GM19397 (cell line): ENCODE measurements around the gene PCAT6.
A peak's percentile ranks its signal among the peaks of the same experiment; 100 is the strongest.
"Not testable (repeated sequence)": the region's sequence is repeated elsewhere in the genome, so short reads cannot be mapped to it uniquely, and the experiment has no call there.

ENCODE experiments used
- ATAC-seq: cut with Tn5 transposase; IDR thresholded peaks from one replicate; pipeline ENCODE4 v1.9.1; 2021; ENCODE audit warnings: mild to moderate bottlenecking, moderate library complexity; ENCODE audit not compliant: unreplicated experiment

Gene PCAT6

DNA sequence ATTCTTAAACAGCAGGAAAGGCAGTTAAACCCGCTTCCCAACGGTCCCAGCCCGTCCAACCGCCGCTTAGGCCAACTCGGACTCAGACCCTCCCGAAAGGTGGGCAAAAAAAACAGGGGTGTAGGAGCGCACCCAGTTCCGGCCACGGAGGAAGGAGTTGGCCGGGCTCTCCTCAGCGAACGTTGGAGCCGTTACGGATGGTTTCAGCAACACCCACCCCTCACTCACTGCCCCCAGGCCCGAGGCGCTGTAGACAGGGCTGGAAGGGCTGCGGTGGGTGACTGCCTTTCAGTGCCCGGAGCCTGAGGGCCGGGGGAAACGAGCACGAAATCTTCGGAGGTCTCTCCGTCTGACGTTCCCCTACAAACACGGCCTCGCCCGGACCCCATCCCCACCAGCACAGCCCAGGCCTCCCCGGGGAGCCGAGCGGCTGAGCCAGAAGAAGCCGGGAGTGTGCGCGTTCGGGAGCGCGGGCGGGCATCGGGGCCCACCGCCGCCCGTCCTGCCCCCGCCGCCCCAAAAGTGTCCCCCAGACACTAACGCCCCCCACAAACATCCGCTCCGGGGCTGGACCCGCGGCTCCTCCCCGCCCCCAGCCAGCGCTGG, 3.8 kb upstream of the PCAT6 start:
- no peak for ATAC-seq

DNA sequence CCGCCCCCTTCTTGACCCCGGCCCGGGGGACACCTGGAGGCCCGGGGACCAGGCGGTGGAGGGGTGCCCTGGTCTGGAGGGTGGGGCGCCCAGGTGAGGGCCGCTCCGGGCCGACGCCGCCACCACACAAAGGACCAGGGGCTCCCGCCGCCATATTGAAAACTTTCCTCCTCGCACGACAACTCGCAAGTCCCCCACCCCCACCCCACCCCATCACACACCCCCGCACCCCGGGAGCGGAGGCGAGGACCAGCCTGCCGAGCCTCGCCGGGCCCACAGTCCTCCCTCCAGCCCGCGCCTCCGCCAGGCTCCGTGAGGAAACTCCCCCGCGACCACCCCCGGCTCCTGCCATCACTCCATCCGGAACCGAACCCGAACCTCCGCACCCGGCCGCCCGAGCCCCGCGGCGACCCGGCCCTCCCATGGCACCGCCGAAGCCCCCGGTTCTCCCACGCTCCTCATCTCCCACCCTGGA, 3.3 kb upstream of the PCAT6 start:
- ATAC-seq, result no peak

DNA sequence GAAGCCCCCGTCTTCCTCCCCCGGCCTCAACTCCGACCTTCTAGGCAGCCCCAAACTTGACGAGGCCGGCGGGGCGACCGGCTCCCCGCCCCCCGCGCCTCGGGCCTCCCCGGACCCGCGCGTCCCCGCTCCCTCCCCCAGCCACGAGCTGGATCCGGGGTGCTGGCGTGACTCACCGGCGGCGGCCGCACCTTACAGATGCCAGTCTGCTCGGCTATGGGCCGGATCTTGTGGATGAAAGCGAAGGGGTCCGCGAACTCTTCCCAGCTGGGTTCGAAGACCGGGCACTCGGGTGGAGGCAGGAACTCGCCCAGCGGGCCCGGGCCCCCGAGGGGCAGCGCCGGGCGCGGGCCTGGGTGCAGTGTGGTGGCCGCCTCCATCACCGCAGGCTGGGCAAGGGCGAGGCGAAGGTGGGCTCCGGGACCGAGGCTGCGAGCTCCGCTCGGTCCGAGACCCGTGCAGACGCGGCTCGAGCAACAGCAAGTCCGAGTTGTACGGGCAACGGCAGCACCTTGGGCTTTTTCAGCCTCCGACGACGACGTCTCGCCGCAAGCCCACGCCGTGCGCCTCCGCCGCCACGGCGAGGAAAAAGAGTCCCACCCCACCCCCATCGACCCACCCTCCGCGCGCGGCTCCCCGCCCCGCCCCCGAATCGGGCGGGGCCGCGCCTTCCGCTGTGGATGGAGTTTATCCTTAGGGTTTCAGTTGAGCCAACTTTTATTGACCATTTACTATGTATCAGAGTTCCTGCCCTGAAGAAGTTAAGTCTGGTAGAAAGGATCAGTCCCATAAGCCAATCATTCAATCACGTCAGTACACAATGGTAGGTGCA, 2.6 kb upstream of the PCAT6 start, which contains the start of gene KDM5B:
KDM5B (minus strand) TSS at position 496 of the 832 bp plus-strand sequence; CDS start at position 380, 116 bp downstream.
- ATAC-seq, result no peak

DNA sequence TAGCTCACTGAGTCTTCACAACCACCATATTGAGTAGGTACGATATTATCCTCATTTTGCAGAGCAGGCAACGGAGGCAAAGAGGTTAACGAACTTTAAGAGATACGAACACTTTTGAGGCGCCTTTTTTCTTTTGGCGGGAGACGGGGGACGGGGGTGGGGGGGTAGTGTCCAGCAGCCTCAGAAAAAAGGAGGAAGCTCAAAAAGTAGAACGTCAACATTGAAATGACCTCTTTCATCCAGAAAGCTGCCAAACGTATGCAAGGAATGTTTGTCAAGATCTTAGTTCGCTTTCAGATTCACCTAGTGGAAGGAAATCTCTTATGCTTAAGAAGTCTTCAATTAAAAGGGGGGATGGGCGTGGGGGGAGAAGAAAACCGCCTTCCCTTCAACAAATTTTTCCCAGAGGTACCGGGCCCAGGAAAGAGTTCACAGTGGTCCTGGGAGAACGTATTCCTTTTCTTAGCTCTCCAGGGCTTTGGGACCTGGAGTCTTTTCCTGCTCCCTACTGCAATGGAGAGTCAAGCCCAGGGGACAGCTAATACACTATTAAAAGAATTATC, 1.1 kb upstream of the PCAT6 start:
- ATAC-seq, result no peak

DNA sequence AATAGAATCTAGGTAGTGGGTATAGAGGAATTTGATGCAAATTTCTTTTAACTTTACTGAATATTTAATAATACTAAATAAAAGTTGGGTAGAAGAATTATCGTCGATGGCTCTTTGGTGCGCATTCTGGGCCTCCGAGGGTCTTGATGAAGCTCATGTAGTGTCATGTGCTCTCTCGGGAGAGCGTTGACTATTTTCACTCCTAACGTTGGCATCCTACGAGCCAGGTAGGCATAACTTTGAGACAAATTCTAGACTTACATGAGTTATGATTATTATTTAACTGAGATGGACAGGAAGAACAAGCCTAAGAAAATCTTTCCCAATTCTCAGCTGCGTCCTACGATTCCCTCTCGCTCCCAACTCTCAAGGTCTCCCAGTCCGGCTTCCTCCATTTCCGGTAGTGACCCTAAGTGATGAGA, 550 bp upstream of the PCAT6 start:
- no peak for ATAC-seq

DNA sequence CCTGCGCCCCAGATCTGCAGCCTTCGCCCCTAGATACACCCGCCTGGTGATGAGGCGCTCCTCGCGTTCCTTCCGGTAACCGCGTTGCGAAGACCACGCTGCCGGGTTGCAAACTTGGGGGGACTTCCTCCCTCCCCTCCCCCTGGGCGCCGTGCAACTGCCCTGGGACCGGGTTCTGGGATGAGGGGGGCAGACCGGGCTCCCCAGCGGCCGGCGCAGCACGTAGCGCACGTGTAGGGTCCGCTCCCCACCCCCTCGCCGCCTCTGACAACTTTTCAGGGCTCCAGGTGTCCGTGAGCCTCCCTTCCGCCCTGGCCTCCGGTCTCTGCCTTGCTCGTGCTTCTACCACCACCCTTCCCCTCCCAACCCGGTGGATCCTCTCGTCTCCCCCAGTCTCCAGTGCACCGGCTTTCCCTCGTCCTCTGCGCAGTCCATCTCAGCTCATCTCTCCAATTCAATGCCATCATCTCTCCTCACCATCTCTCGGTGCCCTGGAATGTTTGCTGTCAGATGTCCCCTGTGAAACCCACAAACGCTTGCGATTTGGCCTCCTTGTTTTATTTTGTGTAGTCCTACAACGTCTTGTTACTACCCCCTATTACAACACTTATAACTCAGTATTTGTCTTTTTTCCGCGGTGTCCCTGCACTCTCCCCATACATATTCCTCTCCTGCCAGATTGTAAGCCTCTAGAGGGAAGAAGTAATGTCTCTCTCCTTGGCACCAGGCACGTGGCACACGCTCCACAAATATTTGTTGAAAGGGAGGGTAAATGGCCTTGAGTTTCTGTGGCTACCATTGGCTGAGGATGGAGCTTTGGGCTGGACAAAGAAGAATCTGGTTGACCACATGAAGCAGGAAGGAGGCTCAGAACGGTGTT, 782 bp downstream of the PCAT6 start:
- peak; percentile 4 for ATAC-seq

DNA sequence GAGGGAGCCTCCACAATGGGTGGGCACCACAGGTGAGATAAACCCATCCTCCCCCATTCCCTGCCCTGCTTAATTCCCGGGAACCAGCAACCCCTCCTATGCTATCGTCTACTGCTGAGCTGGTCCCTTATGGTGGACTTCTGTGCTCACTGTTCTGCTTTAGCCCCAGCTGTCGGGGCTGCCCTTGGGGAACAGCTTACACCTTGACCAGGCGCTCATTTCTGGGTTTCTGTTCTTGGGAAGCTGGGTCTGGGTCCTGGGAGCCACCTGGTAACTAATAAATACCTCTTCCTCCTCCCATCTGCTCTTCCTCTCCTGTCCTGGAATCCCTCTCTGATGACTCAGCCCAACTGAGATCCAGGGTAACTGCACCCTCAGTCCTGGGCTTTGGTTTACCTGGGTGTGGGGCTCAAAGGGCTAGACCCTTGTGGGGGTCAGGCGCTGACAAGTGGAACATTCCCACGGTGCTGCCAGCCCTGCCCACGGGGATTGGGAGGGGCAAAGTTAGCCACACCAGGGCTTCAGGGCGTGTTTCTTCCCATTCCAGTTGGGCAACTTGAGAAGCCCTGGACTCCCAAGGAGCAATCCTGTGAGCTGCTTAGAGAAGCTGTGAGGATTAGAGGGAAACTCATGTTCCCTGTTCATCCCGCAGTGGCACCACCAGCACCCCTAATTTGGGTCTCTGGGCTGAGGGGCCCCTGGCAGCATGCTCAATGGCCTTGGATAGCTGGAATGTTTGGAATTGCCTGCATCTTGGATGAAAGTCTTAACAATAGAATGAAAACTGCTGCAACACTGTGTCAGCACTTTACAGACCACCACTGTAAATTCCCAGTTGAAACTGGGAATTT, 1.6 kb downstream of the PCAT6 start:
- ATAC-seq, result no peak

DNA sequence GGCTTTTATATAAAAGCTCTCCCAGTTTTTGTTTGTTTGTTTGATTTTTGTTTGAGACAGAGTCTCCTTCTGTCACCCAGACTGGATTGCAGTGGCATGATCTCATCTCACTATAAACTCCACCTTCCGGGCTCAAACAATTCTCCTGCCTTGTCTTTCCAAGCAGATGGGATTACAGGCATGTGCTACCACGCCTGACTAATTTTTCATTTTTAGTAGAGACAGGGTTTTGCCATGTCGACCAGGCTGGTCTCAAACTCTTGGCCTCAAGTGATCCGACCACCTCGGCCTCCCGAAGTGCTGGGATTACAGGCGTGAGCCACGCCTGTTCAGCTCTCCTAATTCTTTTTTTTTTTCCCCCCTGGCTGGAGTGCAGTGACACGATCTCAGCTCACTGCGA, 4.4 kb downstream of the PCAT6 start:
- ATAC-seq, result no peak

DNA sequence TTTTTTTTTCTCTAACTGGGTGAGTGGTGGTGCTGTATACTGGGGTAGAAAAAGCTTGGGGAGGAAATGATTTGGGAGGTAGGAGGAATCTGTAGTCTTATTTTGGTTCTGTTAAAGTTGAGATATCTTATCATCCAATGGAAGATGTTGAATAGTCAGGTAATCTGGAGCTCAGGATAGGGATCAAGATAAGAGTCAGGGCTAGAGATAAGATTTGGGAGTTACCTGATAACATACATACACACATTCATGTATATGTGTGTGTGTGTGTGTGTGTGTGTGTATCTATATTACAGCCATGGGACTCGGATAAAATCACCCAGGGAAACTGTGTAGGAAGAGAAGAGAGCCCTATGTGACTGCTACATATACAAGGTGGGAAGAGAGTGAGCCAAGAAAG, 8.1 kb downstream of the PCAT6 start:
- no peak for ATAC-seq

DNA sequence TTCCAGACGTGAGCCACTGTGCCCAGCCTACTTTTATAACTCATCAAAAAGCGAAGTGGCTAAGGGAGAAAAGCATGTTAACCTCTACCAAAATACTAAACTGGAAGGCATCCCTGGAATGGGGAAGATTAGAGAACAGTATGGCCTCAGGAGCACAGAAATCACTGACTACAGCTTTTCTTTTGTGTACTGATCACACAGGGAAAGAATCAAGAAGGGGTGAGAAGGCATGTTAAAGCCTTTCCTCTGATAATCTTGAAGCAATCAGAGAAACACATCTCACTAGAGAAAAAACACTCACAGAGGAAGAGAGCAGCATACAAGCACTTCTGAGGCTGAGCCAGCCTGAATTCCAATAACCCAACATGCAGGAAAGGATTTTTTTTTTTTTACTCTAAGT, 10.7 kb downstream of the PCAT6 start:
- ATAC-seq, result no peak

DNA sequence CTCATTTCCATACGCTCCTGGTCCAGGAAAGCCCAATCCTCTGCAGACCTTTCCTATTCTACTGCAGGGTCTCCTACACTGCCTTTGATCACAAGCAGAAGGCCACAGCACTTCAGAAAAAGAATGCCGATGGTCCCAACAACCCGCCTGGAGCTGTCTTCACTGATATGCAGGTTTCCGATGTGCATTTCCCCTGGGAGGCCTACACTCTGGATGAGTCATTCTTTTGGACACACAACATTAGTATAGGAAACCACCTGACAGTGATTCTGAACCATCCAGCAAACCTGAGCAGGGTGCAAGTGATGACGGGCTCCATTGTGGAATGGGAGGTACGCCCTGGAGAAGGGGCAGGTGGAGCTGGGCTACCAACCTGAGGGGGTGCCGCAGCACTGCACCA, 15.0 kb downstream of the PCAT6 start:
- no peak for ATAC-seq

DNA sequence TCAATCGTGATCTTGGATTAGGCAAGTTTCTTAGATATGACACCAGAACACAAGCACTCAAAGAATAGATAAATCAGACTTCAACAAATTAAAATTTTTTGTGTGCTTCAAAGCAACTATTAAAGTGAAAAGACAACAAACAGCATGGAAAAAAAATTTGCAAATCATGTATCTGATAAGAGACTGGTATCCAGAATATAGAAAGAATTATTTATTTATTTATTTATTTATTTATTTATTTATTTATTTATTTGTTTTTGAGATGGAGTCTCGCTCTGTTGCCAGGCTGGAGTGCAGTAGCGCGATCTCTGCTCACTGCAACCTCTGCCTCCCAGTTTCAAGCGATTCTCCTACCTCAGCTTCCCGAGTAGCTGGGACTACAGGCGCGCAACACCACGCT, 18.5 kb downstream of the PCAT6 start:
- not testable (repeated sequence) for ATAC-seq

DNA sequence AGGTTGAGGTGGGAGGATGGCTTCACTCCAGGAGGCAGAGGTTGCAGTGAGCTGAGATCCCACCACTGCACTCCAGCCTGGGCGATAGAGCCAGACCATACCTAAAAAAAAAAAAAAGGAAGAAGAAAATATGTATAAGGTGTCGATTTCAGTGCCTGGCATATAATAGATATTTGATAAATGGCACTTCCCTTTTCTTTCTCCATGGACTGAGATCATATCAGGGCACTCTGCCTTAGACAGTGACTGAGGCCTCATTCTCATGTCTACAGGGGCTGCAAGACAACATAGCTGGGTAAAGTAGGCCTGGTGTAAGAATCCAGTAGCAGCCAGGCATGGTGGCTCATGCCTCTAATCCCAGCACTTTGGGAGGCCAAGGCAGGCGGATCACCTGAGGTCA, 21.2 kb downstream of the PCAT6 start:
- ATAC-seq, result no peak

DNA sequence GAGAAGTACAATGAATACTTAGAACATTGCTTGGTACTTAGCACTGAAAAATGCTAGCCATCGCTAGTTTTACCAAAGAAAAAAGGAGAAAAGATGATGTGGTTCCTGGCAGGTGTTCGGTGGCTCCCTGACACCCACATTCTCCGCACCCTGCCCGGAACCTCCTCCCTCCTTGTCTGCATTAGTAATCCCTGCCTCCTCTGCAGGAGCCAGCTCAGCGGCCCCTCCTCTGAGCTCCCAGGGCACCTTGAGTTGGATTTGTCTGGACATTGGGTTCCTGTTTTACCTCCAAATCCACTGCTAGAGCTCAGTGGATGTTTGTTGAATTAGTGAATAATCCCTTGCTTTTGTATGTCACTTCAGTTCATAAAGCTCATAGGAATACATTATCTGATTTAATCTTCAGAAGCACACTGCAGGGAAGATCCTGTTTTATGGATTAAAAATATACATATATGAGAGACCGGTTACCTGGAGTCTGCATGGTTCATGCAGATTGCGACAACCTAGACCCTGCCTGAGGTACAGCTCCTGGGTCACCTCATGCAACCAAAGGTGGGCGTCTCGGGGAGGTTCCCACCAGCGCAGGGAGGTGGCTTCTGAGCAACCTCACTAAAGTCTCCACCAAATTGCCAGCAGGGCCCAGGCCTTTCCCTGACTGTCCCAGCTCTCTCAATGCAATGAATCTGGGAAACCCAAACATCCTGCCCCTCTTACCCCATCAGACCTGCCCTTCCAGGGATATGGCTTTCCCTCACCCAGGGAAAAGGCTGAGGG, 24.2 kb downstream of the PCAT6 start:
- ATAC-seq, result no peak

DNA sequence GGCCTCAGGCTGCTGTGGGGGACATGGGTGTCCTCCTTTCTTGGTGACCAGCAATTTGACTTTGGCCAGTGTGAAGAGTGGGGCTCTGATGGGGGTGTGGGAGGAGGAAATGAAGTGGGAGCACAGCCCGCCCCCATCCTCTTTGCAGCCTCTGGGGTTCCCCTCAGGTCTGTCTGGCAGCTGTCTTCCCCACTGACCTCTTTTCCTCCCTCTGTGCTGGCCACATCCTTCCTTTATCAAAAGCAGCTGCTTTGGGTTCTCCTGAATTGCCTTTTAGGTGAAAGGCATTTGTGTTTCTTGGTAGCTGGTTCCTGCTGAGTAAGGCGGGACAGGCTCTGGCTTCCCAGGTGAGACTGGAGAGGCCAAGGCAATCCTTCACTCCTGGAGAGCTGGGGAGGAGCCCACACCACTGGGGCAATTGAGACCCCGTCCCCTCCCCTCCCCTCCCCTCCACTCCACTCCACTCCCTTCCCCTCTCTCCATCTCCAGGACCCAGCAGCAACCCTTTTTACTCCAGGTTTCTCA, 24.9 kb downstream of the PCAT6 start:
- ATAC-seq, result no peak

DNA sequence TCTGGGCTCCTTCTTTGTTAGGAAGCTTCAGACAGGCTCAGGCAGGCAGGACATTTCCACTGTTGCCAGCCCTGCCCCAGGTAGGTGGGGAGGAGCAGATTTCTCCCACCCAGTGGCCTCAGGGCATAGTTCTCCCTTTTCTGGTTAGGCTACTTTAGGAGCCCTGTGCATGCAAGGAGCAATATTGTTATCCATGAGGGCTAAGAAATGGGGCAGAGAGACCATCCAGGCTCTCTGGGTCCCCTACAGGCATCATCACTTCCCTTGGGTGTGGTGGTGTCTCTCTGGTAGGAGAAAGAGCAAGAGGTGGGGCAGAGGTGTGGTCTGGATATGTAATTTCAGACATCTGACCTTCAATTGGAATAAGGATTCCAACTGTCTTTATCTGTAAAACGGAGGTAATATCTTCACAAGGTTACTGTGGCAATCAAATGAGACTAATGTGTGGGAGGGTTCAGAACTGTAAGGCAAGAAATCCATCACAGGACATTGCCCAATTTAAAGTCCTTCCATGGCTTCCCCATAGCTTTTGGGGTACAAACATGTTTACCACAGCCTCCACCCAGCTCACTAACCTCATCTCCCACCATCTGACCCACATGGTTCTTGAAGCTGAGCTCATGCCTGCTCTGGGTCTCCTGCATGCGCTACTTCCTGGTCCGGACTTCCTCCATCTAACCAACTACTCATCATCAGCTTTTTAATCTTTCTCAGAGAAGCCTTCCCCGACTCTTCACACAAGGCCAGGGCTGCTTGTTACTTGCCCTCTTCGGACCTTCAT, 26.1 kb downstream of the PCAT6 start:
- no peak for ATAC-seq

DNA sequence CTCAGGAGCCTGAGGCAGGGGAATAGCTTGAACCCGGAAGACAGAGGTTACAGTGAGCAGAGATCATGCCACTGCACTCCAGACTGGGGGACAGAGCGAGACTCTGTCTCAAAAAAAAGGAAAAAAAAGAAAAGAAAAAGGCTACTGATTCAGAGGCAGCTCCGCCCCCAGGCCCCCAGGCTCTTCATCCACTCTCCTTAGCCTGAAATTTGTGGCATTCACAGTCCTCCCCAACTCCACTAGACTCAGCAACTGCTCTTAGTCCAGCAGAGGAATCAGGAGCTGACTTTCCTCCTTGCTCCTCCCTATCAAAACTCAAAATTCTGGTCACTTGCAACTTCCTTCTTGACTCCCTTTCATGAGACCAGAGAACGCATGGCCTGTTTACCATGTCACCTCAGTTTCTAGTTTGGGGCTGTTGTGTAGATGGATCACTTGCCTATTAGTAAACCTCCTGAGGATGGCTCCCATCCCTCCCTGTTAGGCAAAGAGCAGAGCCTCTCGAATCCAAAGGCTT, 27.1 kb downstream of the PCAT6 start:
- ATAC-seq, result no peak

DNA sequence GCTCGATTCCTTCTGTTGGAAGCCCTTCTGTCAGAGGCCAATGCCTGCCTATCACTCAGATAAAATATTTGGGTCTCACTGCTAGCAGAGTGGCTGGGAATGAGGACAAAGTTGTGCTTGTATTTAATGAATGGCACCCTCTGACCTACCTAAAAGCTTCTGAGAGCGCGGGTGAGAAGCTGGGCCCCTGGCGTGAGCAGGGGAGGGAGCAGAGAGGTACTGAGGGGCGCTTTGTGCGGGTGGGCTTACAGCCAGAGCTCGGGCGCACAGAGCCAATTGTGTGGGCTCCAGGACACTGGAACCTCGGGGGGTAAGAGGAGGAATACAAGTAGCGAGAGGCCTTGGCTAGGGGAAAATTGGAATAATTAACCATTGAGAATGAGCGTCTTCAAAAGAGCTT, 32.3 kb downstream of the PCAT6 start:
- ATAC-seq, result no peak
